Body of pancreas (tissue), 4 donors: ENCODE measurements around the gene ST6GALNAC4. TPM values are rescaled to one million over a fixed set of nuclear protein-coding genes. Genes with fewer than 3 reads are reported as not detected.
A peak's percentile ranks its signal among the peaks of the same experiment; 100 is the strongest.
"Not testable (repeated sequence)": the region's sequence is repeated elsewhere in the genome, so short reads cannot be mapped to it uniquely, and the experiment has no call there.

ENCODE experiments used
- ATAC-seq: fragments of 150-250 bp; one replicate; pipeline ENCODE4 v1.9.1; 2016
- DNase-seq, 4 donors: peaks; one replicate each; pipeline ENCODE4 v3.0.0-alpha.2; 2019
- H3K27ac ChIP-seq, 4 donors: fragments of 200-600 bp; sonication (generic); 1 replicate in 3 of 4; 2 replicates in 1 of 4; pipeline versions ENCODE4 v1.5.1 to v1.6.1; 2016 to 2019; ENCODE audit warnings: mild to moderate bottlenecking in 1 of 4, mixed read lengths in 1 of 4, moderate library complexity in 1 of 4
- H3K27me3 ChIP-seq, 2 donors: fragments of 200-600 bp; sonication (generic); one replicate each; pipeline ENCODE4 v1.6.0; 2016; ENCODE audit warnings: mild to moderate bottlenecking in 1 of 2
- H3K36me3 ChIP-seq, 2 donors: fragments of 200-600 bp; sonication (generic); replicated peaks in 1 of 2; 2 replicates each; pipeline ENCODE4 v1.5.1; 2016; ENCODE audit warnings: low read depth in 2 of 2; ENCODE audit not compliant: insufficient read depth in 1 of 2
- H3K4me1 ChIP-seq: fragments of 200-600 bp; sonication (generic); one replicate; pipeline ENCODE4 v1.6.0; 2016
- H3K4me3 ChIP-seq, 2 donors: fragments of 200-600 bp; sonication (generic); 1 replicate in 1 of 2; 2 replicates in 1 of 2; pipeline ENCODE4 v1.5.1; 2016 to 2019
- H3K9me3 ChIP-seq, 3 donors: fragments of 200-600 bp; sonication (generic); 1 replicate in 2 of 3; 2 replicates in 1 of 3; pipeline ENCODE4 v1.5.1; 2016
- POLR2A ChIP-seq, 3 donors: fragments of 450-650 bp; IDR thresholded peaks; one replicate each; pipeline ENCODE4 v1.6.1; 2016; ENCODE audit warnings: antibody characterized with exemption in 3 of 3, mild to moderate bottlenecking in 2 of 3
- WGBS, 2 donors: methylation state at CpG; one replicate each; pipeline ENCODE4 v1.1.5; 2017; 5-methylcytosine and 5-hydroxymethylcytosine counted together
- intact Hi-C: fragments of 100-400 bp; cut with DNase I; formaldehyde crosslinking; loops from one replicate; pipeline ENCODE4 v1.15.1; 2023
- total RNA-seq, 2 donors: library from RNA; depleted of rRNA; stranded (reverse); fragments of >200 nt; gene quantifications; one replicate each; pipeline ENCODE4 v1.1.0, GENCODE V29; 2016
- TF ChIP-seq, protein P1 (sequence below), 7 experiments: fragments of 450-650 bp in 4 of 7; fragments of 200-600 bp in 3 of 7; sonication (generic) in 3 of 7; IDR thresholded peaks; one replicate each; pipeline ENCODE4 v1.5.1; 2016 to 2019; ENCODE audit warnings: antibody characterized with exemption in 7 of 7

The ST6GALNAC4 gene
- total RNA-seq, 2 donors from 2014 or later = 36.6 to 63.8 TPM

DNA sequence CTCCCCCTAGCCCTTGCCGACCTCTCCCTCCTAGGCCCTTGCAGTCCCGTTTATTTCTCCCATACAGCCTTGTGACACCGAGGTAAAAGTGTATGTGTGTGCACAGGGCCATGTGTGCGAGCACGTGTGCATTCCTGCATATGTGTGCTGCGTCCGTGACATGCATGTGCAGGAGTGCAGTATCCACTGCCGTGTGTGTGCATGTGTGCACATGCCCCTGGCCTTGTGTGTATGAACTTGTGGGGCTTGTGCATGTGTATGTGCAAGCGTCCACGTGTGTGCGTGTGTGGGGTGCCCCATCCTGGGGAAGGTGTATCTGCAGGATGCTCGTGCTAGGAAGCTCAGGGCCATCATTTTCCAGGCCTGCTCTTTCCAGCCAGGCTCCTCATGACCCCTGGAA is 46.0 kb downstream of the ST6GALNAC4 start:
- Histone ChIP-seq H3K27me3 (no peaks in the 10 kb centered on the region), H3K36me3 (no peaks in the 10 kb centered on the region), H3K4me3 (no peak overlapping the region), H3K4me1 (peaks cover 24% of the 10 kb centered on the region), H3K27ac (no peak overlapping the region), H3K9me3 (no peaks in the 10 kb centered on the region)
- DNase-seq (no peak), ATAC-seq (no peak)
- intact Hi-C loops = loop anchor here (10.0 kb wide), 2 partner anchors 136 to 276 kb away; partner anchors contain the start of gene TOR2A
- 80 to 93% methylated on average over 8 to 12 of the region's 12 CpGs for WGBS, 2 donors
- TF ChIP-seq, protein P1, sequence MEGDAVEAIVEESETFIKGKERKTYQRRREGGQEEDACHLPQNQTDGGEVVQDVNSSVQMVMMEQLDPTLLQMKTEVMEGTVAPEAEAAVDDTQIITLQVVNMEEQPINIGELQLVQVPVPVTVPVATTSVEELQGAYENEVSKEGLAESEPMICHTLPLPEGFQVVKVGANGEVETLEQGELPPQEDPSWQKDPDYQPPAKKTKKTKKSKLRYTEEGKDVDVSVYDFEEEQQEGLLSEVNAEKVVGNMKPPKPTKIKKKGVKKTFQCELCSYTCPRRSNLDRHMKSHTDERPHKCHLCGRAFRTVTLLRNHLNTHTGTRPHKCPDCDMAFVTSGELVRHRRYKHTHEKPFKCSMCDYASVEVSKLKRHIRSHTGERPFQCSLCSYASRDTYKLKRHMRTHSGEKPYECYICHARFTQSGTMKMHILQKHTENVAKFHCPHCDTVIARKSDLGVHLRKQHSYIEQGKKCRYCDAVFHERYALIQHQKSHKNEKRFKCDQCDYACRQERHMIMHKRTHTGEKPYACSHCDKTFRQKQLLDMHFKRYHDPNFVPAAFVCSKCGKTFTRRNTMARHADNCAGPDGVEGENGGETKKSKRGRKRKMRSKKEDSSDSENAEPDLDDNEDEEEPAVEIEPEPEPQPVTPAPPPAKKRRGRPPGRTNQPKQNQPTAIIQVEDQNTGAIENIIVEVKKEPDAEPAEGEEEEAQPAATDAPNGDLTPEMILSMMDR (IDR thresholded peaks at IDR 0.05) = no peak
- no peak for TF ChIP-seq POLR2A (IDR thresholded peaks at IDR 0.05)

GRCh38 chr9:127870153-127870491 is 46.7 kb downstream of the ST6GALNAC4 start:
- not testable (repeated sequence) for H3K4me3 ChIP-seq, H3K27ac ChIP-seq, H3K36me3 ChIP-seq, DNase-seq, H3K27me3 ChIP-seq, ATAC-seq, H3K9me3 ChIP-seq
- WGBS, 2 donors = 74 to 80% methylated on average over 9 of the region's 9 CpGs
- intact Hi-C loops = loop anchor here (10.0 kb wide), 2 partner anchors 135 to 275 kb away; partner anchors contain the start of gene TOR2A
- H3K4me1 ChIP-seq = peaks cover 16% of the 10 kb centered on the region

DNA sequence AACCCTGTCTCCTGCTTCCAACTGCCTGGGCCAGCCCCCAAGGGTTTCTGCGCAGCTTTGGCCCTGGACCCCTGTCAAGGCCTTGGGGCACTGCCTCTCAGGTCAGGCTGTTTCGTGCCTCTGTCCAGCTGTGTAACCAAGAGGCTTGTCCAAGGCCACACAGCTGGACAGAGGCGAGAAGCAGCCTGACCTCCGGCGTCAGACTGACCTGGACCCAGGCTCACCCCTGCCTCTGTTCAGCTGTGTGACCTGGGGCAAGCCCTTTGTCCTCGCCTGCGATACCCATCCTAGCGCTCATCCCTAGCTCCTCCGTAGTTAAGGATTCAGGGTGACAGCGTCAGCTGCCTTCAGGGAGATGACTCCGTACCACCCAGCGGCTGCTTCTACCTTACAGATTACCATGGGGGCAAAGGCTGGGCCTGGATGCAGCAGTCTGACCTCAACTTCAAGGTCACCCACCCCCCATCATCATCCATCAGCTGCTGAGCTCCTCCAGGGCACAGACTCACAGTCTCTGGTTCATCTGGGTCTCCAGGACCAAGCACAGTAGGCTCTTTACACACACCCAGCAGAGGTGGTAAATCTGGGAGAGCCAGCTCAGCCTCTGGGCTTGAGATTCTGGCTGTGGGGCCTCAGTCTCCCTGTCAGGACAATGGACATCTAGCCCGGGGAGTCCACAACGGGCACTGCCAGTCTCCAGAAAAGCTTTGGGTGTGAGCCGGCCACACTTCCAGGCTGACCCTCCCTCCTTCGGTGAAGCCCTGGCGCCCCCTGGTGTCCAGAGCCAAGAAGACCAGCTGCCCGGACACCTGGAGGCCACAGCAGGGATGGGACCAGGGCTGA is 47.3 kb downstream of the ST6GALNAC4 start:
- ATAC-seq (peak; percentile 84), DNase-seq (peak; percentile 88 to 90 (median 89))
- no peaks in the 10 kb centered on the region for H3K9me3 ChIP-seq
- no peak overlapping the region for H3K4me3 ChIP-seq
- H3K27ac ChIP-seq = no peak overlapping the region
- TF ChIP-seq, protein P1 (IDR thresholded peaks at IDR 0.05) = peak; percentile 70 to 98 (median 92)
- no peak for TF ChIP-seq POLR2A (IDR thresholded peaks at IDR 0.05)
- intact Hi-C loops = loop anchor here (10.0 kb wide), 2 partner anchors 135 to 275 kb away; partner anchors contain the start of gene TOR2A
- WGBS, 2 donors = 66 to 97% methylated on average over 6 to 17 of the region's 18 CpGs
- no peaks in the 10 kb centered on the region for H3K27me3 ChIP-seq
- no peaks in the 10 kb centered on the region for H3K36me3 ChIP-seq
- peaks cover 10% of the 10 kb centered on the region for H3K4me1 ChIP-seq

GRCh38 chr9:127868278-127868902 is 48.5 kb downstream of the ST6GALNAC4 start:
- no peak overlapping the region for H3K27ac ChIP-seq

More at GRCh38 chr9:127868278-127868902, 48.5 kb downstream of the ST6GALNAC4 start:
- intact Hi-C loops = no loop called here
- TF ChIP-seq, protein P1 (IDR thresholded peaks at IDR 0.05) = no peak
- TF ChIP-seq POLR2A (IDR thresholded peaks at IDR 0.05) = no peak
- H3K4me1 ChIP-seq = no peaks in the 10 kb centered on the region
- no peak for ATAC-seq
- no peak for DNase-seq
- no peak overlapping the region for H3K4me3 ChIP-seq
- no peaks in the 10 kb centered on the region for H3K9me3 ChIP-seq
- 92 to 93% methylated on average over 6 to 18 of the region's 18 CpGs for WGBS, 2 donors
- H3K36me3 ChIP-seq = no peaks in the 10 kb centered on the region
- H3K27me3 ChIP-seq = no peaks in the 10 kb centered on the region
